ENCODE data around the gene HUS1.
"Not testable (repeated sequence)": the region's sequence is repeated elsewhere in the genome, so short reads cannot be mapped to it uniquely, and the experiment has no call there.

HUS1 gene

GRCh38 chr7:47916514-47916913 is 62.9 kb downstream of the HUS1 start:
- DNase-seq: not testable (repeated sequence)

GRCh38 chr7:47915616-47915976 is 63.8 kb downstream of the HUS1 start:
- DNase-seq: no peak

- no peak for DNase-seq
Observed at GRCh38 chr7:47914717-47915615, 64.4 kb downstream of the HUS1 start.

All from NCI-H226 (cell line).